ENCODE results near the gene TSHZ2.

GRCh38 chr20:53497246-53497645 is 525.1 kb downstream of the TSHZ2 start:
- no peak for TF ChIP-seq CTCF (IDR thresholded peaks at IDR 0.05)
- TF ChIP-seq ZFX (IDR thresholded peaks at IDR 0.05; ENCODE audit: borderline replicate concordance), result no peak
